Testis (tissue), 3 donors: ENCODE results near the gene INO80C. TPM values are rescaled to one million over a fixed set of nuclear protein-coding genes. Genes with fewer than 3 reads are reported as not detected.

Experiments
- DNase-seq: peaks from one replicate; pipeline ENCODE4 v3.0.0-alpha.2; 2019
- H3K27ac ChIP-seq, 2 donors: fragments of 200-600 bp; sonication (generic); one replicate each; pipeline ENCODE4 v1.5.1; 2019
- H3K27me3 ChIP-seq: fragments of 200-600 bp; sonication (generic); one replicate; pipeline ENCODE4 v1.5.1; 2019
- H3K36me3 ChIP-seq: fragments of 200-600 bp; sonication (generic); one replicate; pipeline ENCODE4 v1.5.1; 2017; ENCODE audit warnings: low read depth; ENCODE audit errors: missing control alignments
- H3K4me1 ChIP-seq: fragments of 200-600 bp; sonication (generic); one replicate; pipeline ENCODE4 v1.5.1; 2019
- H3K4me3 ChIP-seq, 2 donors: fragments of 200-600 bp; sonication (generic); one replicate each; pipeline ENCODE4 v1.5.1; 2017 to 2019
- H3K9me3 ChIP-seq: fragments of 200-600 bp; sonication (generic); one replicate; pipeline ENCODE4 v1.5.1; 2017
- CTCF ChIP-seq, 3 experiments: fragments of 450-650 bp in 2 of 3; fragments of 200-600 bp in 1 of 3; sonication (generic) in 1 of 3; IDR thresholded peaks; one replicate each; pipeline ENCODE4 v1.5.1; 2016 to 2019; ENCODE audit warnings: antibody characterized with exemption in 3 of 3, mild to moderate bottlenecking in 2 of 3, moderate library complexity in 1 of 3
- POLR2A ChIP-seq: fragments of 450-650 bp; IDR thresholded peaks from one replicate; pipeline ENCODE4 v1.6.1; 2017; ENCODE audit warnings: antibody characterized with exemption, mild to moderate bottlenecking, moderate library complexity
- WGBS, 2 donors: methylation state at CpG; one replicate each; pipeline ENCODE4 v1.1.5; 2018; 5-methylcytosine and 5-hydroxymethylcytosine counted together
- intact Hi-C: fragments of 100-400 bp; cut with DNase I; formaldehyde crosslinking; loops from one replicate; pipeline ENCODE4 v1.15.1; 2023; ENCODE audit warnings: low total_unique reads
- polyA plus RNA-seq: library from polyadenylated mRNA; stranded (reverse); fragments of 350-450 nt; fragmentation: Illumina TruSeq; extraction: RNeasy Lipid Tissue Mini Kit (QIAGEN cat#74804); gene quantifications from one replicate; pipeline ENCODE4 v1.2.3, GENCODE V29; 2014; ENCODE audit warnings: low read depth, low replicate concordance; ENCODE audit not compliant: insufficient read depth
- total RNA-seq, 2 donors: library from RNA; depleted of rRNA; stranded (reverse); fragments of >200 nt; gene quantifications; one replicate each; pipeline ENCODE4 v1.2.3, GENCODE V29; 2016

Gene INO80C
- total and polyA plus RNA-seq, 3 donors from 2014 or later, result 52.2 to 155 (median 77.5) TPM

DNA sequence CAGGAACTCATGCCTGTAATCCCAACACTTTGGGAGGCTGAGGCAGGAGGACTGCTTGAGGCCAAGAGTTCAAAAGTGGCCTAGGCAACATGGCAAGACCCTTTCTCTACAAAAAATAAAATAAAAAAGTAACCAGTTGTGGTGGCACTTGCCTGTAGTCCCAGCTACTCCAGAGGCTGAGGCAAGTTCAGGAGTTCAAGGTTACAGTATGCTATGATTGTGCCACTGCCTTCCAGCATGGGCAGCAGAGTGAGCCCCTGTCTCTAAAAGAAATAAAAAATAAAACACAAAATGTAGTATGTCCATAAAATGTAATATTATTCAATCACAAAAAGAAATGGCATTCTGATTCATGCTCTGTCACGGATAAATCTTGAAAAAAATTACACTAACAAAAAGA lies 11.9 kb downstream of the INO80C start:
- Histone ChIP-seq H3K4me3 (no peak overlapping the region), H3K27ac (no peak overlapping the region), H3K4me1 (peaks cover 3% of the 10 kb centered on the region), H3K27me3 (no peaks in the 10 kb centered on the region), H3K9me3 (no peaks in the 10 kb centered on the region), H3K36me3 (no peaks in the 10 kb centered on the region)
- 85 to 87% methylated on average over 1 of the region's 1 CpG for WGBS, 2 donors
- intact Hi-C loops, result no loop called here
- DNase-seq, result no peak
- TF ChIP-seq POLR2A, result no peak
- TF ChIP-seq CTCF (IDR thresholded peaks at IDR 0.05), result no peak

GRCh38 chr18:35484034-35484433 lies 13.7 kb downstream of the INO80C start:
- H3K36me3 ChIP-seq, result no peaks in the 10 kb centered on the region
- H3K4me3 ChIP-seq, result no peak overlapping the region
- DNase-seq, result no peak
- intact Hi-C loops, result no loop called here
- H3K4me1 ChIP-seq, result no peaks in the 10 kb centered on the region
- no peaks in the 10 kb centered on the region for H3K9me3 ChIP-seq
- no peaks in the 10 kb centered on the region for H3K27me3 ChIP-seq
- no peak overlapping the region for H3K27ac ChIP-seq
- no peak for TF ChIP-seq CTCF (IDR thresholded peaks at IDR 0.05)
- TF ChIP-seq POLR2A, result no peak

DNA sequence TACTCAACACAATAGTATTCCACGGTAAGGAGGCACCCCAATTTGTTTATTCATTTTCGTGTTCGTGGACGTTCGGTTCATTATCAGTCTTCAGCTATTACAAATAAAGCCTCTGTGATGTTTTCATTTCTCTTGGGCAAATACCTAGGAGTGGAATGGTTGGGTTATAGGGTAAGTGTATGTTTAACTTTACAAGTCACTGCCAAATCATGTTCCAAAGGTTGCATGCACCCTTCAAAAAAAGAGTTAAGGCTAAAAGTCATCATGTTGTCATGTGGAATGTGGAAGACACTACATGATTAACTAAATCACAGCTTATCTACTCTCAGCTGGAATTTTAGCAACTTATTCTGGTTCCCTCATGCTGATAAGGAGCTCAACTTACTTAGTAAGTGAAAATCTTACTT lies 15.8 kb downstream of the INO80C start:
- Histone ChIP-seq H3K36me3 (no peaks in the 10 kb centered on the region), H3K27ac (no peak overlapping the region), H3K9me3 (no peaks in the 10 kb centered on the region), H3K4me1 (no peaks in the 10 kb centered on the region), H3K4me3 (no peak overlapping the region), H3K27me3 (no peaks in the 10 kb centered on the region)
- 87 to 93% methylated on average over 5 of the region's 5 CpGs for WGBS, 2 donors
- intact Hi-C loops, result no loop called here
- DNase-seq, result no peak
- TF ChIP-seq CTCF (IDR thresholded peaks at IDR 0.05) (no peak), POLR2A (no peak)

GRCh38 chr18:35479911-35480586 lies 17.7 kb downstream of the INO80C start:
- Histone ChIP-seq H3K27me3 (no peaks in the 10 kb centered on the region), H3K27ac (no peak overlapping the region), H3K4me1 (no peaks in the 10 kb centered on the region), H3K36me3 (no peaks in the 10 kb centered on the region), H3K9me3 (no peaks in the 10 kb centered on the region), H3K4me3 (no peak overlapping the region)
- no peak for DNase-seq
- WGBS, 2 donors, result 70 to 96% methylated on average over 1 of the region's 1 CpG
- no peak for TF ChIP-seq CTCF (IDR thresholded peaks at IDR 0.05)
- no peak for TF ChIP-seq POLR2A
- intact Hi-C loops, result no loop called here
